Measurements from ENCODE around the gene CCDC15. TPM values are rescaled to one million over a fixed set of nuclear protein-coding genes. Genes with fewer than 3 reads are reported as not detected.

CCDC15 gene
- total RNA-seq, 1 experiment from 2014 or later = 2.8 TPM

DNA sequence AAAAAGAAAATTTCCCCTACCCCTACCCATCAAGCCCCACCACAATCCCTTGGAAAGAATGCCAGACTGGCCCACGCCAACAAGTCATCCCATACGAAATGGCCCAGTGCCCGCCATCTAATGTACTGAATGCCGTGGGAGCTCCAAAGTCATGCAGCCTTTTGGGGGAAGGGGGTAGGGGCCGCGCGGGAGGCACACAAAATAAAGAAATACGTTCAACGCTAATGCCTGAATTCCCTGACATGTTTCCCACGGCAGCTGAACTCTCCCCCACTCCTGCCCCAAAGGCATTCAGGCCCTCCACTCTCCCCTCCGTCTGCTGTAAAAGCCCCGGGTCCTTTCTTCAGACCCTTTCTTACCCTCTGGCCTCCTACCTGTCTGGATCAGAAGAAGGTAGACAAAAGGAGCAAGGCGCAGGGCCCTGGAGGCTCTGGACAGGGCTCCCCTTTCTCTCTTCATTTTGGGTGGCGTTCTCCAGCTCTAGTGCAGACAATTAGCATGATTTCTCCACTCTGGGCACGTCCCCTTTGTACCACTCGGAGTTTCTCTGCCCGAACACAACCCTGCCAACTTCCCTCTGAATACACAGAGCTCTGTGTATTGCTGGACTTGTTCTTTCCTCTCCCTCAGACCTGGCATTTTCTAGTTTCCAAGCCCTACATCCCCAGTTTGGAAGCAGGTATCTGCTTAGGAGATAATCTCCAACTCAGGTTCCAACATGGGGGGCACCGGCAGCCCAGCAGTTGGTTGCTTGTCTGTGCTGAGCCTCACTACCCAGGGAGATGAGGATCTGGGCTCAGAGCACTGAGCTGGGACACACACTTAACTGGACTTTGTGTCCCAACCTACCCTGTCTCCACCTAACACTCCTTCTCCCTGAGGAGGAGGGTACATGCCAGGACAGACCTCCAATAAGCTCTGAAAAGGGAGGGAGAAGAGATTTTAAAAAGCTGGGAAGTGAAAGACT lies 18.2 kb upstream of the CCDC15 start, which contains the start of gene HEPACAM:
TSS of gene HEPACAM (minus strand) at position 500 of the 967 bp plus-strand sequence. CDS start at position 459, 41 bp downstream.
- Histone ChIP-seq H2BK120ac (ENCODE audit: low read depth, low read length, poor library complexity, severe bottlenecking) (no peak within 1 kb of the TSS), H4K20me1 (ENCODE audit: control insufficient read depth, insufficient read depth, insufficient read length) (no peaks in the 10 kb centered on the region), H4K8ac (replicated peaks; ENCODE audit: insufficient read length, low read depth, low read length) (no peak within 1 kb of the TSS), H3K23ac (ENCODE audit: insufficient read length, low read depth, low read length) (no peak within 1 kb of the TSS), H3K4me2 (ENCODE audit: insufficient read depth, insufficient read length, low read length) (no peak within 1 kb of the TSS), H3K4ac (ENCODE audit: low read depth, low read length) (no peak within 1 kb of the TSS), H3K9me3 (ENCODE audit: control insufficient read depth, low read depth, low read length) (no peaks in the 10 kb centered on the region), H2BK12ac (ENCODE audit: insufficient read length, low read depth, low read length) (no peak within 1 kb of the TSS), H4K91ac (ENCODE audit: insufficient read length, low read depth, low read length) (no peak within 1 kb of the TSS), H2BK20ac (ENCODE audit: low read depth, low read length, poor library complexity, severe bottlenecking) (no peak within 1 kb of the TSS), H3K18ac (ENCODE audit: insufficient read length, low read depth, low read length) (no peak within 1 kb of the TSS), H2AFZ (ENCODE audit: low read length) (no peak within 1 kb of the TSS), H4K5ac (ENCODE audit: insufficient read length, low read depth, low read length) (no peak within 1 kb of the TSS), H3K27ac (ENCODE audit: insufficient read length, low read depth, low read length) (no peak within 1 kb of the TSS), H3K14ac (ENCODE audit: insufficient read depth, low read length) (no peak within 1 kb of the TSS), H3T11ph (ENCODE audit: low read length) (no peak within 1 kb of the TSS), H2AK5ac (ENCODE audit: insufficient read length, low read length) (no peak within 1 kb of the TSS), H2BK15ac (ENCODE audit: low read depth, low read length) (no peak within 1 kb of the TSS), H3K23me2 (ENCODE audit: insufficient read length, low read depth, low read length, poor library complexity, severe bottlenecking) (no peaks in the 10 kb centered on the region), H3K4me1 (ENCODE audit: insufficient read depth, low read length) (no peaks in the 10 kb centered on the region), H3K27me3 (ENCODE audit: insufficient read depth, low read length) (no peaks in the 10 kb centered on the region; the same call in 1 of the 2 replicates), H3K79me1 (ENCODE audit: insufficient read depth, low read depth, low read length, poor library complexity, severe bottlenecking) (no peaks in the 10 kb centered on the region), H2BK5ac (ENCODE audit: insufficient read length, low read length) (no peak within 1 kb of the TSS), H3K9ac (ENCODE audit: extremely low read depth, insufficient read length, low read length) (no peak within 1 kb of the TSS), H3K56ac (ENCODE audit: insufficient read length, low read depth, low read length) (no peak within 1 kb of the TSS), H3K79me2 (ENCODE audit: insufficient read depth, low read length) (no peaks in the 10 kb centered on the region)
- no peak for DNase-seq
- no peaks in the 10 kb centered on the region for H3K36me3 Mint-ChIP-seq (ENCODE audit: insufficient read depth in 1 of 3, low read depth in 3 of 3)
- peaks cover 27% of the 10 kb centered on the region for H3K27me3 Mint-ChIP-seq (ENCODE audit: low read depth)
- TF ChIP-seq CTCF (conservative IDR thresholded peaks at IDR 0.05) = no peak
- whole genome bisulfite sequencing (ENCODE audit: extremely low coverage, insufficient read length, low lambda C conversion rate) = no CpG with 5 or more reads among the region's 18 CpGs
- H3K27ac Mint-ChIP-seq = no peak within 1 kb of the TSS
- H3K4me1 Mint-ChIP-seq = peaks cover 0 to 7% of the 10 kb centered on the region in 2 experiments; a peak in 1 of 4 replicates
- H3K4me3 Mint-ChIP-seq = no peak within 1 kb of the TSS
- no peaks in the 10 kb centered on the region for H3K9me3 Mint-ChIP-seq
